ENCODE results near the gene ADGRG6. TPM values are rescaled to one million over a fixed set of nuclear protein-coding genes. Genes with fewer than 3 reads are reported as not detected.

Gene ADGRG6
- total RNA-seq, 2 donors from 2014 or later, result 17.0 to 17.9 TPM

DNA sequence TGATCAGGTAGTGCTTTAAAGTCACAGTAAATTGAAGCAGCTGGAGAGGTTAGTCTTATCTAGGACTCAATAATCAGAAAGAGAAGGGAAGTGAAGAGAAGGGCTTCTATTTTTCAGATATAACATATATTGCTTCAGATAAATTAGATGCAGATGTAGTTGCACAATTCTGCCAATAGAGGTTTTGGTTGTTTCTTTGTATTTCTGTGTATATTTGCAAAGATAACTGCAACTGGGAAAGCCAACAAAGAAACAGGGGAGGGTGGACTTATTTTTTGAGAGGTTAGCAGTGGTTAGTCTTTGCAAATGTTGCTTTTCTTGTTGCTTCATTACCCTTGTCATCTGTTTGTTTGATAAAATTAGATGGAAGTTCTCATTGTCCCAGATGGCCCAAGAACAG is 106.6 kb downstream of the ADGRG6 start:
- H3K27ac ChIP-seq, result no peak overlapping the region
- H3K4me1 ChIP-seq, result no peaks in the 10 kb centered on the region
- intact Hi-C loops (cut with DNase I), result no loop called here
- H3K36me3 ChIP-seq, result no peaks in the 10 kb centered on the region
- H3K4me3 ChIP-seq, result no peak overlapping the region
- no peak overlapping the region for H3K9ac ChIP-seq (ENCODE audit: low read depth in 2 of 2, low read length in 2 of 2)
- no peaks in the 10 kb centered on the region for H3K9me3 ChIP-seq
- no peak for DNase-seq
- H3K27me3 ChIP-seq, result no peaks in the 10 kb centered on the region
- TF ChIP-seq, protein P1, sequence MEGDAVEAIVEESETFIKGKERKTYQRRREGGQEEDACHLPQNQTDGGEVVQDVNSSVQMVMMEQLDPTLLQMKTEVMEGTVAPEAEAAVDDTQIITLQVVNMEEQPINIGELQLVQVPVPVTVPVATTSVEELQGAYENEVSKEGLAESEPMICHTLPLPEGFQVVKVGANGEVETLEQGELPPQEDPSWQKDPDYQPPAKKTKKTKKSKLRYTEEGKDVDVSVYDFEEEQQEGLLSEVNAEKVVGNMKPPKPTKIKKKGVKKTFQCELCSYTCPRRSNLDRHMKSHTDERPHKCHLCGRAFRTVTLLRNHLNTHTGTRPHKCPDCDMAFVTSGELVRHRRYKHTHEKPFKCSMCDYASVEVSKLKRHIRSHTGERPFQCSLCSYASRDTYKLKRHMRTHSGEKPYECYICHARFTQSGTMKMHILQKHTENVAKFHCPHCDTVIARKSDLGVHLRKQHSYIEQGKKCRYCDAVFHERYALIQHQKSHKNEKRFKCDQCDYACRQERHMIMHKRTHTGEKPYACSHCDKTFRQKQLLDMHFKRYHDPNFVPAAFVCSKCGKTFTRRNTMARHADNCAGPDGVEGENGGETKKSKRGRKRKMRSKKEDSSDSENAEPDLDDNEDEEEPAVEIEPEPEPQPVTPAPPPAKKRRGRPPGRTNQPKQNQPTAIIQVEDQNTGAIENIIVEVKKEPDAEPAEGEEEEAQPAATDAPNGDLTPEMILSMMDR (IDR thresholded peaks at IDR 0.05), result no peak

DNA sequence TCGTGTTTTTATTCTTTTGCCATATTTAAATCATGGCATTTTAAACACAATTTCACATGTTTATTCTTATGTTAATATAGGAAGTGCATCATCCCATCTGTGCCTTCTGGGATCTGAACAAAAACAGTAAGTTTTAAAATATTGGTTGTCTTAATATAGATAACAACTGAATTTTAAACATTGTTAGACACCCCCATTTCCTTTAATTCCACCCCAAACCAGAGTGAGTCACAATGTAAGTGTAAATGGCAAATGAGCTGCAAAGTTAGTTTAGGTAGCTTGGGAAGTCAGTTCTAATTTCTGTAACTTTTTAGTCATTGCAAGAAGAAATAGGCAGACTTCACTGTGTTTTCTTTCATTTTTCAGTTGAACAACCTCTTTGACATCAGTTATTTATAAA is 108.0 kb downstream of the ADGRG6 start:
- Histone ChIP-seq H3K27me3 (no peaks in the 10 kb centered on the region), H3K4me3 (no peak overlapping the region), H3K4me1 (no peaks in the 10 kb centered on the region), H3K9me3 (no peaks in the 10 kb centered on the region), H3K9ac (ENCODE audit: low read depth in 2 of 2, low read length in 2 of 2) (no peak overlapping the region), H3K36me3 (no peaks in the 10 kb centered on the region), H3K27ac (no peak overlapping the region)
- TF ChIP-seq, protein P1 (IDR thresholded peaks at IDR 0.05), result no peak
- DNase-seq, result no peak
- intact Hi-C loops (cut with DNase I), result no loop called here

DNA sequence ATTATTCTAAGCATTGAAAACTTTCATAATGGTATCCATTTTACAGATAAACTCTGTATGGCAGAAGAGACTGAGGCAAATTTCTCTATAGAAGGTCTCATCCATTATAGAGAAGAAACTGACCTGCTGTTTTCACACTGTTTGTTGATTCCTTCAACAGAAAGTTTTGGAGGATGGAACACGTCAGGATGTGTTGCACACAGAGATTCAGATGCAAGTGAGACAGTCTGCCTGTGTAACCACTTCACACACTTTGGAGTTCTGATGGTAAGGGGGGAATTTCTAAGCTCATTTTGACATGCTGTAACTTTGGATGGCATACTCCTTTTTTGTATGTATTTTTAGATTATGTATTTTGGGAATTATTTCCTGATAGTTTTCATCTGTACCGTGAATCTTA is 109.3 kb downstream of the ADGRG6 start:
- Histone ChIP-seq H3K9me3 (no peaks in the 10 kb centered on the region), H3K36me3 (no peaks in the 10 kb centered on the region), H3K4me3 (no peak overlapping the region), H3K9ac (ENCODE audit: low read depth in 2 of 2, low read length in 2 of 2) (no peak overlapping the region), H3K4me1 (no peaks in the 10 kb centered on the region), H3K27me3 (no peaks in the 10 kb centered on the region), H3K27ac (no peak overlapping the region)
- intact Hi-C loops (cut with DNase I), result no loop called here
- DNase-seq, result no peak
- TF ChIP-seq, protein P1 (IDR thresholded peaks at IDR 0.05), result no peak

GRCh38 chr6:142412241-142412640 is 110.4 kb downstream of the ADGRG6 start:
- Histone ChIP-seq H3K4me3 (no peak overlapping the region), H3K4me1 (no peaks in the 10 kb centered on the region), H3K27ac (no peak overlapping the region), H3K9me3 (no peaks in the 10 kb centered on the region), H3K36me3 (no peaks in the 10 kb centered on the region), H3K9ac (ENCODE audit: low read depth in 2 of 2, low read length in 2 of 2) (no peak overlapping the region), H3K27me3 (no peaks in the 10 kb centered on the region)
- TF ChIP-seq, protein P1 (IDR thresholded peaks at IDR 0.05), result no peak
- DNase-seq, result no peak
- intact Hi-C loops (cut with DNase I), result no loop called here

DNA sequence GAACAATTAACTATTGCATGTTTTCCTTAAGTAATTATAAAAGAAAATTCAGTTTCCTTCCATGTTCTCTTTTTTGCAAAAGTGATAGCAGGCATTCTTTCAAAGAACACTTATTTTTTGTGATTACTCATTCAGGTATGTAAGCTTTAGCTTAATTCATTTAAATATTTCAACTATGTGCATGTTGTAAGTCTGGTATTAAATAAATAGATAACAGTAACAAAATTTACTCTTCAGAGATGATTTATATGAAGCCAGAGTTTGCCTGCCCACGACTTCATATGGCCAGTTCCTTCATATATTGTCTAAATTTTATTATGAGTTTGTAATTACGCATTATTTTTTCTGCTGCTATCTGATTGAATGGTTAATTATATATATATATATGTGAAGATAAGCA is 110.9 kb downstream of the ADGRG6 start:
- Histone ChIP-seq H3K27ac (no peak overlapping the region), H3K27me3 (no peaks in the 10 kb centered on the region), H3K4me1 (no peaks in the 10 kb centered on the region), H3K4me3 (no peak overlapping the region), H3K36me3 (no peaks in the 10 kb centered on the region), H3K9ac (ENCODE audit: low read depth in 2 of 2, low read length in 2 of 2) (no peak overlapping the region), H3K9me3 (no peaks in the 10 kb centered on the region)
- DNase-seq, result no peak
- TF ChIP-seq, protein P1 (IDR thresholded peaks at IDR 0.05), result no peak
- intact Hi-C loops (cut with DNase I), result no loop called here

DNA sequence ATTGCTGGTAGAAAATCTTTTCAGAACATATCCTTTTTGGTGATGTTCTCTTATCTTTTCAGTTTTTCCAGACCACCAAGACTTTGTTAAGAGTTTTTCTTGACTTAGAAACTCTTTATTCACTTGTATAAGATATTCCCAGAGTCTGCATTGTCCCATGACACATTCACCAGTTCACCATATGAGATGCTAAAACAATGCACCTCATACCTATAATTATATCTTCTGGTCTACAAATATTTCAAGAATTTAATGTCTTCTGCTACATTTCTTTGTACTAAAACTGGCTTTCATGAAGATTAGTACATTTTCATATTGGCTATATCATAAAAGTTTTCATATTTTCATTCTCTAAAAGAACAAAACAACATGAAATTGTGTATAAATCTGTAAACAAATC is 111.3 kb downstream of the ADGRG6 start:
- DNase-seq, result no peak
- TF ChIP-seq, protein P1 (IDR thresholded peaks at IDR 0.05), result no peak
- no peaks in the 10 kb centered on the region for H3K9me3 ChIP-seq
- H3K27me3 ChIP-seq, result no peaks in the 10 kb centered on the region
- H3K9ac ChIP-seq (ENCODE audit: low read depth in 2 of 2, low read length in 2 of 2), result no peak overlapping the region
- H3K27ac ChIP-seq, result no peak overlapping the region
- no peak overlapping the region for H3K4me3 ChIP-seq
- intact Hi-C loops (cut with DNase I), result no loop called here
- no peaks in the 10 kb centered on the region for H3K36me3 ChIP-seq
- no peaks in the 10 kb centered on the region for H3K4me1 ChIP-seq

All from colonic mucosa (tissue), 4 donors.